DND-41 (cell line): ENCODE results near the gene DPY19L2.
A peak's percentile ranks its signal among the peaks of the same experiment; 100 is the strongest.

Experiments
- ATAC-seq: fragments of 200-7000 bp; cut with Tn5 transposase; 3 replicates; pipeline ENCODE4 v1.9.1; 2021; ENCODE audit warnings: low read depth; ENCODE audit not compliant: insufficient read depth
- DNase-seq: peaks from one replicate; pipeline ENCODE4 v3.0.0-alpha.2; 2020
- H2AFZ ChIP-seq: 2 replicates; pipeline ENCODE4 v1.6.0; 2012; ENCODE audit warnings: low read depth, low read length
- H3K27ac ChIP-seq: 2 replicates; pipeline ENCODE4 v1.5.1; 2012; ENCODE audit warnings: low read length, inconsistent platforms
- H3K27me3 ChIP-seq: fragments of 200-600 bp; sonication (generic); 2 replicates; pipeline ENCODE4 v1.6.0; 2012; ENCODE audit warnings: low read length, mild to moderate bottlenecking, inconsistent platforms; ENCODE audit not compliant: insufficient read depth, poor library complexity
- H3K36me3 ChIP-seq: 2 replicates; pipeline ENCODE4 v1.5.1; 2012; ENCODE audit warnings: low read length, inconsistent platforms; ENCODE audit not compliant: insufficient read depth
- H3K4me1 ChIP-seq: 2 replicates; pipeline ENCODE4 v1.5.1; 2012; ENCODE audit warnings: mild to moderate bottlenecking, low read length; ENCODE audit not compliant: insufficient read depth
- H3K4me2 ChIP-seq: 2 replicates; pipeline ENCODE4 v1.6.0; 2012; ENCODE audit warnings: mild to moderate bottlenecking, moderate library complexity, low read length, inconsistent platforms; ENCODE audit not compliant: insufficient read depth
- H3K4me3 ChIP-seq, 2 experiments: fragments of 200-600 bp in 1 of 2; shearing (Covaris generic) in 1 of 2; 2 replicates each; pipeline ENCODE4 v1.5.1; 2012 to 2016; ENCODE audit warnings: inconsistent platforms in 2 of 2, low read length in 2 of 2, mild to moderate bottlenecking in 2 of 2, low read depth in 1 of 2, moderate library complexity in 1 of 2
- H3K79me2 ChIP-seq: 2 replicates; pipeline ENCODE4 v1.6.0; 2012; ENCODE audit warnings: low read length, inconsistent platforms; ENCODE audit not compliant: insufficient read depth
- H3K9ac ChIP-seq: 2 replicates; pipeline ENCODE4 v1.6.0; 2012; ENCODE audit warnings: low read depth, mild to moderate bottlenecking, inconsistent platforms, low read length, moderate library complexity
- H3K9me3 ChIP-seq: 2 replicates; pipeline ENCODE4 v1.5.1; 2012; ENCODE audit warnings: low read length, moderate library complexity, mild to moderate bottlenecking, inconsistent platforms; ENCODE audit not compliant: insufficient read depth, severe bottlenecking
- H4K20me1 ChIP-seq: 2 replicates; pipeline ENCODE4 v1.6.0; 2012; ENCODE audit warnings: low read length; ENCODE audit not compliant: insufficient read depth
- CTCF ChIP-seq: IDR thresholded peaks from 2 replicates; pipeline ENCODE4 v1.5.1; 2012; ENCODE audit warnings: borderline replicate concordance, low read length, moderate library complexity, mild to moderate bottlenecking; ENCODE audit not compliant: poor library complexity, severe bottlenecking; ENCODE audit errors: extremely low read depth
- EZH2 ChIP-seq: IDR thresholded peaks from 3 replicates; pipeline ENCODE4 v1.6.1; 2012; ENCODE audit warnings: borderline replicate concordance, low read depth, mild to moderate bottlenecking, moderate library complexity, low read length, inconsistent platforms; ENCODE audit not compliant: severe bottlenecking

The DPY19L2 gene

GRCh38 chr12:63525831-63526230 is 142.5 kb downstream of the DPY19L2 start:
- Histone ChIP-seq H3K36me3 (no peaks in the 10 kb centered on the region), H3K27ac (no peak overlapping the region), H2AFZ (no peak overlapping the region), H3K4me3 (no peak overlapping the region), H3K79me2 (no peaks in the 10 kb centered on the region), H3K4me2 (no peak overlapping the region), H3K27me3 (no peaks in the 10 kb centered on the region), H4K20me1 (no peaks in the 10 kb centered on the region), H3K9ac (no peak overlapping the region), H3K9me3 (no peaks in the 10 kb centered on the region), H3K4me1 (no peaks in the 10 kb centered on the region)
- ATAC-seq (no peak), DNase-seq (no peak)
- no peak for TF ChIP-seq CTCF
- no peak for TF ChIP-seq EZH2

GRCh38 chr12:63521706-63522105 is 146.6 kb downstream of the DPY19L2 start:
- no peaks in the 10 kb centered on the region for H3K9me3 ChIP-seq
- H3K9ac ChIP-seq = no peak overlapping the region

More at GRCh38 chr12:63521706-63522105, 146.6 kb downstream of the DPY19L2 start:
- ATAC-seq = no peak
- H3K4me3 ChIP-seq = no peak overlapping the region
- TF ChIP-seq EZH2 (no peak), CTCF (no peak)
- no peaks in the 10 kb centered on the region for H3K36me3 ChIP-seq
- H3K27ac ChIP-seq = no peak overlapping the region
- H3K4me2 ChIP-seq = no peak overlapping the region
- no peak for DNase-seq
- no peaks in the 10 kb centered on the region for H3K79me2 ChIP-seq
- no peaks in the 10 kb centered on the region for H3K4me1 ChIP-seq
- H2AFZ ChIP-seq = peak overlapping the region; percentile 46; the same call in 1 of the 2 replicates
- H4K20me1 ChIP-seq = no peaks in the 10 kb centered on the region
- H3K27me3 ChIP-seq = no peaks in the 10 kb centered on the region
